K562 (cell line): Measurements from ENCODE around the gene SLC48A1.

Experiments
- ARID1B ChIP-seq: fragments of 450-650 bp; IDR thresholded peaks from 2 replicates; pipeline ENCODE4 v1.6.1; 2016; ENCODE audit warnings: antibody characterized with exemption, mild to moderate bottlenecking, inconsistent platforms
- CCAR2 ChIP-seq: fragments of 200-400 bp; formaldehyde crosslinking; IDR thresholded peaks from 2 replicates; pipeline ENCODE4 v1.6.1; 2017; ENCODE audit warnings: mild to moderate bottlenecking, low read depth, low read length
- FOXK1 ChIP-seq: sonication (generic); formaldehyde crosslinking; IDR thresholded peaks from 2 replicates; pipeline ENCODE4 v1.8.0; 2022; ENCODE audit warnings: missing genetic modification reagents, mild to moderate bottlenecking, borderline replicate concordance
- HEY1 ChIP-seq: fragments of 250-450 bp; sonication (Bioruptor Pico); IDR thresholded peaks from 2 replicates; pipeline ENCODE4 v1.5.0; 2020; ENCODE audit warnings: mild to moderate bottlenecking, moderate library complexity, borderline replicate concordance
- HNRNPL ChIP-seq: fragments of 200-400 bp; formaldehyde crosslinking; IDR thresholded peaks from 2 replicates; pipeline ENCODE4 v1.6.1; 2017; ENCODE audit warnings: low read depth, mild to moderate bottlenecking, low read length
- SMARCC2 ChIP-seq: fragments of 450-650 bp; IDR thresholded peaks from 2 replicates; pipeline ENCODE4 v1.6.1; 2017; ENCODE audit warnings: antibody characterized with exemption, moderate library complexity, mild to moderate bottlenecking, low read depth
- ZBTB17 ChIP-seq: fragments of 450-650 bp; formaldehyde crosslinking; IDR thresholded peaks from 2 replicates; pipeline ENCODE4 v1.4.0; 2020; ENCODE audit warnings: mild to moderate bottlenecking
- ZNF609 ChIP-seq: sonication (generic); formaldehyde crosslinking; IDR thresholded peaks from 2 replicates; pipeline ENCODE4 v1.8.1; 2023; ENCODE audit warnings: missing genetic modification reagents, mild to moderate bottlenecking, borderline replicate concordance

DNA sequence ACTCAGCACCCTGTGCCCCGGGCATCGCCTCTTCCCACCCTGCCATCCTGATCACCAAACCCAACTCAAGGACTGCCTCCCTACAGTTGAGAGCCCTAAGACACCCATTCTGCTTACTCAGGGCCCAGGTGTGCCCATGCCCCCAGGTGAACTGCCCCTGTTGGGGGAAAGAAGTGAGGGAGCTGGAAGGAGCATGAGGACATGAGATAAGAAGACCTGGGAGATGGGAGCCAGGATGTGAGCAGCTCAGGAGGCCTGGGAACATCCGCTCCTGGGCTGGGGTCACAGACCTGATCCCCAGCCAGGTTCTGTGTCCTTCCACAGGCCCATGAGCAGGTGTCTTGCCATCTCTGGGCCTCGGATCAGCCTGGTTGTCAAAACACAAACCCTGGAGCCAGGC is 20.9 kb upstream of the SLC48A1 start:
- TF ChIP-seq SMARCC2, result no peak
- TF ChIP-seq HNRNPL, result no peak
- no peak for TF ChIP-seq FOXK1 (CRISPR knock-in tag)
- TF ChIP-seq CCAR2, result no peak
- TF ChIP-seq HEY1 (CRISPR knock-in tag), result no peak
- no peak for TF ChIP-seq ZBTB17 (CRISPR knock-in tag)
- no peak for TF ChIP-seq ZNF609 (CRISPR knock-in tag)
- no peak for TF ChIP-seq ARID1B
